Bladder microvascular endothelial cell (primary cell): ENCODE results near the gene CNFN. TPM values are rescaled to one million over a fixed set of nuclear protein-coding genes. Genes with fewer than 3 reads are reported as not detected.

Experiments used
- total RNA-seq: library from RNA; depleted of rRNA; stranded (reverse); fragments of >200 nt; gene quantifications from 2 replicates; pipeline ENCODE4 v1.2.3, GENCODE V29; 2014

CNFN gene
- not detected in 2 replicates for total RNA-seq

GRCh38 chr19:42389899-42390298 lies at the start of gene CNFN:
CNFN (minus strand) TSS chr19:42390297; CDS start chr19:42389037, 1,260 bp downstream.

GRCh38 chr19:42427313-42427712 lies 37.2 kb upstream of the CNFN start, which contains the start of gene LIPE:
LIPE (minus strand) TSS chr19:42427388; CDS start chr19:42427149, 239 bp downstream.

Other genes with a start within 250 kb of the CNFN start
- 18.8 and 20.5 TPM in 2 replicates for gene DEDD2, start 172.6 kb downstream of the CNFN start, total RNA-seq
- 6.0 and 11.6 TPM in 2 replicates for gene ZNF526, start 170.0 kb downstream of the CNFN start, total RNA-seq
- 9.4 and 23.6 TPM in 2 replicates for gene GSK3A, start 147.7 kb downstream of the CNFN start, total RNA-seq
- gene ERF, start 135.2 kb downstream of the CNFN start, total RNA-seq, result 24.6 and 43.7 TPM in 2 replicates
- gene CIC, start 121.0 kb downstream of the CNFN start, total RNA-seq, result 16.2 and 27.6 TPM in 2 replicates
- gene PRR19, start 88.2 kb downstream of the CNFN start, total RNA-seq, result 0.32 and 0.38 TPM in 2 replicates
- gene PAFAH1B3, start 87.7 kb downstream of the CNFN start, total RNA-seq, result 36.3 and 40.8 TPM in 2 replicates
- not detected in 2 replicates for gene TMEM145, start 77.0 kb downstream of the CNFN start, total RNA-seq
- gene MEGF8, start 64.7 kb downstream of the CNFN start, total RNA-seq, result 20.2 and 59.2 TPM in 2 replicates
- 8.7 and 9.4 TPM in 2 replicates for gene LIPE, start 37.1 kb upstream of the CNFN start, total RNA-seq
- gene CXCL17, start 52.6 kb upstream of the CNFN start, total RNA-seq, result not detected in 2 replicates
- gene CEACAM1, start 138.2 kb upstream of the CNFN start, total RNA-seq, result 1.1 and 41.8 TPM in 2 replicates
- gene CEACAM8, start 204.6 kb upstream of the CNFN start, total RNA-seq, result not detected in 2 replicates